Dedifferentiated amniotic fluid mesenchymal stem cell (primary cell): ENCODE data around the gene MYO5A.

ENCODE experiments used
- DNase-seq: peaks from one replicate; pipeline ENCODE4 v3.0.0-alpha.2; 2016; ENCODE audit errors: extremely low spot score

MYO5A gene

GRCh38 chr15:52362497-52362896, 166.2 kb downstream of the MYO5A start:
- DNase-seq = no peak

- no peak for DNase-seq
Measured at GRCh38 chr15:52361975-52362494, 166.6 kb downstream of the MYO5A start.

GRCh38 chr15:52361494-52361893, 167.2 kb downstream of the MYO5A start:
- no peak for DNase-seq

- no peak for DNase-seq
Measured at GRCh38 chr15:52360229-52361203, 168.2 kb downstream of the MYO5A start.

GRCh38 chr15:52359722-52360121, 169.0 kb downstream of the MYO5A start:
- no peak for DNase-seq

GRCh38 chr15:52357949-52358348, 170.7 kb downstream of the MYO5A start:
- no peak for DNase-seq

GRCh38 chr15:52352086-52352485, 176.6 kb downstream of the MYO5A start:
- DNase-seq = no peak

- DNase-seq = no peak
Measured at GRCh38 chr15:52351206-52351908, 177.3 kb downstream of the MYO5A start.

- no peak for DNase-seq
Measured at GRCh38 chr15:52350423-52350822, 178.3 kb downstream of the MYO5A start.

- no peak for DNase-seq
Measured at GRCh38 chr15:52349052-52349700, 179.5 kb downstream of the MYO5A start.

- no peak for DNase-seq
Measured at GRCh38 chr15:52348056-52348745, 180.5 kb downstream of the MYO5A start.

- no peak for DNase-seq
Measured at GRCh38 chr15:52344592-52344991, 184.1 kb downstream of the MYO5A start.

GRCh38 chr15:52343831-52344230, 184.8 kb downstream of the MYO5A start:
- DNase-seq = no peak

- no peak for DNase-seq
Measured at GRCh38 chr15:52340093-52340492, 188.6 kb downstream of the MYO5A start.

- DNase-seq = no peak
Measured at GRCh38 chr15:52338891-52339290, 189.8 kb downstream of the MYO5A start.

- DNase-seq = no peak
Measured at GRCh38 chr15:52338058-52338457, 190.6 kb downstream of the MYO5A start.

- DNase-seq = no peak
Measured at GRCh38 chr15:52337198-52337853, 191.4 kb downstream of the MYO5A start.

GRCh38 chr15:52336529-52336928, 192.2 kb downstream of the MYO5A start:
- DNase-seq = no peak

GRCh38 chr15:52334491-52335160, 194.1 kb downstream of the MYO5A start:
- DNase-seq = no peak

- DNase-seq = no peak
Measured at GRCh38 chr15:52331490-52332240, 197.0 kb downstream of the MYO5A start.
